ENCODE results near the gene C1orf116.

Gene C1orf116

DNA sequence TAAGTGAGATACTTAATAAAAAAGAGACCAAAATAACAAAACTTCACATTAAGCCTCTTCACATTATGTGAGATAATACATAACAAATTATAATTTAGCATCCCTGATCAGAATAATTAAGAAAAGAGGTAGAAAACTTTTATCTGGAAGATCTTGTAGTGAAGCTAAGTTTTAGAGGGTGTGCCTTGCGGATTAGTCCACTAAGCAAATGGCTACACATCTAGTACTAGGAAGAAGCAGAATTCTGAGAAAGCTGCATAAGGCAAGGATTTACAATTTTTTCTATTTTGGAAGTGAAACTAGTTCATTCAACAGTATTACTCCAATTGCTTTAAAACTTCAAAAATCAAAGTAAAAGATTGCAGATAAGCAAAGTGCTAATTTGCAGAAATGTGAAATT is 14.9 kb upstream of the C1orf116 start:
- TF ChIP-seq SIN3A (IDR thresholded peaks at IDR 0.05; ENCODE audit: borderline replicate concordance, insufficient read depth, low read length) (no peak), TAF1 (IDR thresholded peaks at IDR 0.05; ENCODE audit: borderline replicate concordance, insufficient read depth, low read length) (no peak), FOXP2 (optimal IDR thresholded peaks at IDR 0.05; ENCODE audit: borderline replicate concordance, extremely low read depth, extremely low read length, insufficient read depth) (no peak), POLR2AphosphoS5 (IDR thresholded peaks at IDR 0.05; ENCODE audit: low read depth, low read length) (no peak)
- TF ChIP-seq, protein P1, sequence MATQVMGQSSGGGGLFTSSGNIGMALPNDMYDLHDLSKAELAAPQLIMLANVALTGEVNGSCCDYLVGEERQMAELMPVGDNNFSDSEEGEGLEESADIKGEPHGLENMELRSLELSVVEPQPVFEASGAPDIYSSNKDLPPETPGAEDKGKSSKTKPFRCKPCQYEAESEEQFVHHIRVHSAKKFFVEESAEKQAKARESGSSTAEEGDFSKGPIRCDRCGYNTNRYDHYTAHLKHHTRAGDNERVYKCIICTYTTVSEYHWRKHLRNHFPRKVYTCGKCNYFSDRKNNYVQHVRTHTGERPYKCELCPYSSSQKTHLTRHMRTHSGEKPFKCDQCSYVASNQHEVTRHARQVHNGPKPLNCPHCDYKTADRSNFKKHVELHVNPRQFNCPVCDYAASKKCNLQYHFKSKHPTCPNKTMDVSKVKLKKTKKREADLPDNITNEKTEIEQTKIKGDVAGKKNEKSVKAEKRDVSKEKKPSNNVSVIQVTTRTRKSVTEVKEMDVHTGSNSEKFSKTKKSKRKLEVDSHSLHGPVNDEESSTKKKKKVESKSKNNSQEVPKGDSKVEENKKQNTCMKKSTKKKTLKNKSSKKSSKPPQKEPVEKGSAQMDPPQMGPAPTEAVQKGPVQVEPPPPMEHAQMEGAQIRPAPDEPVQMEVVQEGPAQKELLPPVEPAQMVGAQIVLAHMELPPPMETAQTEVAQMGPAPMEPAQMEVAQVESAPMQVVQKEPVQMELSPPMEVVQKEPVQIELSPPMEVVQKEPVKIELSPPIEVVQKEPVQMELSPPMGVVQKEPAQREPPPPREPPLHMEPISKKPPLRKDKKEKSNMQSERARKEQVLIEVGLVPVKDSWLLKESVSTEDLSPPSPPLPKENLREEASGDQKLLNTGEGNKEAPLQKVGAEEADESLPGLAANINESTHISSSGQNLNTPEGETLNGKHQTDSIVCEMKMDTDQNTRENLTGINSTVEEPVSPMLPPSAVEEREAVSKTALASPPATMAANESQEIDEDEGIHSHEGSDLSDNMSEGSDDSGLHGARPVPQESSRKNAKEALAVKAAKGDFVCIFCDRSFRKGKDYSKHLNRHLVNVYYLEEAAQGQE (IDR thresholded peaks at IDR 0.05; ENCODE audit: insufficient read depth in 1 of 2, low read depth in 2 of 2, low read length in 2 of 2) = no peak

DNA sequence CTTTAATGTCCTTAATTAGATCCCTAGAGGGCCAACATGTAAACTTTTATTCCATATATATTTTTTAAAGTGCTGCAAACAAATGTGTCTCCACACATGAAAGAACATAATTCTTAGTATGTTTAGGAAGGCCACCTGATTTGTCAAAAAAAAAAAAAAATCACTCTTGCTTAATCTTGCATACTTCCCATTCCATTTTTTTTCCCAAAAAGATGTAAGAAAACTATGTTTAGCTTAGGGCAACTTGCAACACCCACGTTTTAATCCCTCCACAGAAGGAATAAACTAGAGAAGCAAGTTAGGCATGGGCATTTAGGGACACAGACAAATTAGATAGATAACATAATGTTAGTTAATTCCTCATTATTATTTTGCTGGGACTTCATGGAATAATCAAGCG is 12.9 kb upstream of the C1orf116 start:
- TF ChIP-seq FOXP2 (optimal IDR thresholded peaks at IDR 0.05; ENCODE audit: borderline replicate concordance, extremely low read depth, extremely low read length, insufficient read depth) (no peak), POLR2AphosphoS5 (IDR thresholded peaks at IDR 0.05; ENCODE audit: low read depth, low read length) (no peak), TAF1 (IDR thresholded peaks at IDR 0.05; ENCODE audit: borderline replicate concordance, insufficient read depth, low read length) (no peak), SIN3A (IDR thresholded peaks at IDR 0.05; ENCODE audit: borderline replicate concordance, insufficient read depth, low read length) (no peak)
- TF ChIP-seq, protein P1 (IDR thresholded peaks at IDR 0.05; ENCODE audit: insufficient read depth in 1 of 2, low read depth in 2 of 2, low read length in 2 of 2) = no peak

DNA sequence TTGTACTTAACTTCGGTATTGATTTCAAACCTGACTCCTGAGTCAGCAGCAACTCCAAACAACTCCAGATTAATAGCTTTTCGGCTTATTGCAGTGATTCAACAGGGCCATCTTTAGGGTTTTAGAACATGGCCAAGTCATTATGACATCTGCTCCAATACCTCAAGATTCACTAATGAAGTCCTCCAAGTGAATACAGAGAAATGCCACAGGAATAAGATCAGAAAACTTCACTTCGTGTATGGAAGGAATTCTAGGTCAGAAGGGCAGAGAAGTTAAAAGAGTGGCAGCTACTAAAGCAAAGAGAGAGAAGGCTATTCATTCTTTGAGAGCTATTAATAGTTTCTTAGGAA is 7.6 kb upstream of the C1orf116 start:
- TF ChIP-seq POLR2AphosphoS5 (IDR thresholded peaks at IDR 0.05; ENCODE audit: low read depth, low read length) = no peak

DNA sequence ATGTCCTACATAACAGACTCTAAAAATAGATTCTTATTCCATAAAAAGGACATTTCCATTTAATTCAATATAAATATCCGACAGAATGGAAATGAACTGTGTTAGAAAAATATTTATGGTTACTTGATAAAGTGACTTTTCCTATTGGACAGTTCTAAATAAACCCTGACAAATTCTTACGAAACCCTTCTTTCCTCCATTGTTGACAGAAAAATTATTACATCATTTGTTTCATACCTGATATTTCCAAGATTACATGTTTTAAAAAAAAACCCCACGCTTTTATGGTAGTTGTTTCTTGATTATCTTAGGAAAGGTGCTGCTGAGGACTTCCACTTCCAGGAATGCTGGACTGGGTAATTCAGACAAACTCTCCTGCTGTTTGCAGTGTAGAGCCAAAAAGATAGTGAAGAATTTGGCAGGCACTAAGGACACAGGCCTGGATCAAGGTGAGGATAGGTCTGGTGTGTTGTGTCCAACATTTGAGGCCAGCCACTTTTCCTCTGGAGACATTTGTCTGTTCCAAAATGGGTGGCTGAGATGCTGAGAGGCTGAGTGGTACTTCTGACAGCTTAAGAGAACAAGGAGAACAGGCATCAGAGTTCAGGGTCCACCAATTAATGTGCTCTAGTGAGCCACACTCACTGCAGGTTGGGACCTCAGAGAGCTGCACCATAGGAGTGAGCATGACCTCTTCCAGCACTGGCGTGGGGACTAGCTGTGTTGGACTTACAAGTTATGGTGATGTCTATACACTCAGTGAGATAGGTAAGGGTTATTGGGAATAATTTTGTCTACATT is 7.0 kb upstream of the C1orf116 start:
- TF ChIP-seq POLR2AphosphoS5 (IDR thresholded peaks at IDR 0.05; ENCODE audit: low read depth, low read length) (no peak), TAF1 (IDR thresholded peaks at IDR 0.05; ENCODE audit: borderline replicate concordance, insufficient read depth, low read length) (no peak), FOXP2 (optimal IDR thresholded peaks at IDR 0.05; ENCODE audit: borderline replicate concordance, extremely low read depth, extremely low read length, insufficient read depth) (no peak), SIN3A (IDR thresholded peaks at IDR 0.05; ENCODE audit: borderline replicate concordance, insufficient read depth, low read length) (no peak)
- TF ChIP-seq, protein P1 (IDR thresholded peaks at IDR 0.05; ENCODE audit: insufficient read depth in 1 of 2, low read depth in 2 of 2, low read length in 2 of 2) = no peak

DNA sequence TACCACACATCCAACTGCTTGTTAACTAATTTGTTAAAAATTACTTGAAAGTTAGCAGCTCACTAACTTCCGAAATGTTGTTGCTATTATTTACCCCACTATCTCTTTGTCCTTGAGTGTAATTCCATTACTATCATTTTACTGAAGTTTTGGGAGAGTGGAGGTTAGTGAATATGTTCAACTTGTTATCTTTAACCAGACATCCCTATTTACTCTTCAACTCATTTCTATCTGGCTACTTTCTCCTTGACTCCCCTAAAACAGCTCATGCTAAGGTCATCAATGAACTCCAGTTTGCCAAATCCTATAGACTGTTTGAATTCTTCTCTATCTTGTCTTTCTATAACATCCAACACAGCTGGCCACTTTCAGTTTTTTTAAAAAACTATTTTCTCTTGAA is 4.3 kb upstream of the C1orf116 start:
- no peak for TF ChIP-seq SIN3A (IDR thresholded peaks at IDR 0.05; ENCODE audit: borderline replicate concordance, insufficient read depth, low read length)
- TF ChIP-seq FOXP2 (optimal IDR thresholded peaks at IDR 0.05; ENCODE audit: borderline replicate concordance, extremely low read depth, extremely low read length, insufficient read depth) = no peak
- TF ChIP-seq, protein P1 (IDR thresholded peaks at IDR 0.05; ENCODE audit: insufficient read depth in 1 of 2, low read depth in 2 of 2, low read length in 2 of 2) = no peak
- no peak for TF ChIP-seq POLR2AphosphoS5 (IDR thresholded peaks at IDR 0.05; ENCODE audit: low read depth, low read length)
- no peak for TF ChIP-seq TAF1 (IDR thresholded peaks at IDR 0.05; ENCODE audit: borderline replicate concordance, insufficient read depth, low read length)

All from PFSK-1 (cell line).